Activated CD8-positive, alpha-beta memory T cell treated with anti-CD3 and anti-CD28 coated beads, Interleukin-2, amount 10 ng/mL, durations not matched to agents 7 days and 5 days (primary cell): ENCODE measurements around the gene RCSD1. TPM values are rescaled to one million over a fixed set of nuclear protein-coding genes. Genes with fewer than 3 reads are reported as not detected.
"Not testable (repeated sequence)": the region's sequence is repeated elsewhere in the genome, so short reads cannot be mapped to it uniquely, and the experiment has no call there.

Source experiments
- ATAC-seq: fragments of 150-1000 bp; cut with Tn5 transposase; one replicate; pipeline ENCODE4 v1.10.0; 2021; ENCODE audit warnings: moderate library complexity
- CTCF ChIA-PET: fragments of 350-600 bp; sonication (Branson Sonifier 250); formaldehyde crosslinking; loops from one replicate; lab custom pipeline; 2021; ENCODE audit warnings: antibody characterized with exemption; lab: Charles Lee
- DNase-seq: peaks from one replicate; pipeline ENCODE4 v3.0.0-alpha.2; 2020
- H3K27ac Mint-ChIP-seq: one replicate; pipeline ENCODE4 v1.8.0; 2021; ENCODE audit warnings: mild to moderate bottlenecking, mixed read lengths
- H3K27me3 Mint-ChIP-seq: one replicate; pipeline ENCODE4 v1.8.0; 2021; ENCODE audit warnings: mixed read lengths
- H3K36me3 Mint-ChIP-seq: one replicate; pipeline ENCODE4 v1.8.0; 2021; ENCODE audit warnings: mild to moderate bottlenecking, mixed read lengths
- H3K4me1 Mint-ChIP-seq: one replicate; pipeline ENCODE4 v1.8.0; 2021; ENCODE audit warnings: mixed read lengths
- H3K4me3 Mint-ChIP-seq: one replicate; pipeline ENCODE4 v1.8.0; 2021; ENCODE audit warnings: mild to moderate bottlenecking, moderate library complexity, mixed read lengths
- H3K9me3 Mint-ChIP-seq: one replicate; pipeline ENCODE4 v1.8.0; 2022; ENCODE audit warnings: low read depth, mixed read lengths
- total RNA-seq, 2 experiments: library from RNA; stranded (reverse); gene quantifications; one replicate each; pipeline ENCODE4 v1.2.3, GENCODE V29; 2021

The RCSD1 gene
- total RNA-seq, 2 experiments from 2014 or later, result 121 to 129 TPM

GRCh38 chr1:167602840-167603239 lies 27.2 kb upstream of the RCSD1 start:
- H3K4me3 Mint-ChIP-seq, result no peak overlapping the region
- H3K4me1 Mint-ChIP-seq, result peaks cover 38% of the 10 kb centered on the region
- H3K27me3 Mint-ChIP-seq, result no peaks in the 10 kb centered on the region
- peaks cover 16% of the 10 kb centered on the region for H3K36me3 Mint-ChIP-seq
- peaks cover 12% of the 10 kb centered on the region for H3K9me3 Mint-ChIP-seq
- CTCF ChIA-PET, result interaction anchor here (0.7 to 3.7 kb wide), 5 partner anchors 26 to 86 kb away, joined by 3 to 84 read pairs (median 7); no protein-coding TSS in a partner anchor
- H3K27ac Mint-ChIP-seq, result peak overlapping the region; percentile 20
- DNase-seq (no peak), ATAC-seq (no peak)

GRCh38 chr1:167605576-167605975 lies 24.5 kb upstream of the RCSD1 start:
- H3K36me3 Mint-ChIP-seq, result peaks cover 23% of the 10 kb centered on the region
- H3K27ac Mint-ChIP-seq, result no peak overlapping the region
- CTCF ChIA-PET, result interaction anchor here (0.5 to 1.4 kb wide), 3 partner anchors 22 to 567 kb away, joined by 3 to 4 read pairs (median 4); no protein-coding TSS in a partner anchor

GRCh38 chr1:167611983-167612382 lies 18.0 kb upstream of the RCSD1 start:
- no peak for DNase-seq
- no peak overlapping the region for H3K4me3 Mint-ChIP-seq
- peaks cover 35% of the 10 kb centered on the region for H3K36me3 Mint-ChIP-seq
- CTCF ChIA-PET, result no interaction called here
- no peak overlapping the region for H3K27ac Mint-ChIP-seq
- H3K27me3 Mint-ChIP-seq, result no peaks in the 10 kb centered on the region
- no peak for ATAC-seq
- H3K9me3 Mint-ChIP-seq, result peaks cover 4% of the 10 kb centered on the region
- peaks cover 13% of the 10 kb centered on the region for H3K4me1 Mint-ChIP-seq

More at GRCh38 chr1:167605576-167605975, 24.5 kb upstream of the RCSD1 start:
- DNase-seq, result no peak
- Mint-ChIP-seq H3K27me3 (no peaks in the 10 kb centered on the region), H3K4me1 (peaks cover 26% of the 10 kb centered on the region), H3K9me3 (peaks cover 12% of the 10 kb centered on the region), H3K4me3 (no peak overlapping the region)
- ATAC-seq, result no peak

DNA sequence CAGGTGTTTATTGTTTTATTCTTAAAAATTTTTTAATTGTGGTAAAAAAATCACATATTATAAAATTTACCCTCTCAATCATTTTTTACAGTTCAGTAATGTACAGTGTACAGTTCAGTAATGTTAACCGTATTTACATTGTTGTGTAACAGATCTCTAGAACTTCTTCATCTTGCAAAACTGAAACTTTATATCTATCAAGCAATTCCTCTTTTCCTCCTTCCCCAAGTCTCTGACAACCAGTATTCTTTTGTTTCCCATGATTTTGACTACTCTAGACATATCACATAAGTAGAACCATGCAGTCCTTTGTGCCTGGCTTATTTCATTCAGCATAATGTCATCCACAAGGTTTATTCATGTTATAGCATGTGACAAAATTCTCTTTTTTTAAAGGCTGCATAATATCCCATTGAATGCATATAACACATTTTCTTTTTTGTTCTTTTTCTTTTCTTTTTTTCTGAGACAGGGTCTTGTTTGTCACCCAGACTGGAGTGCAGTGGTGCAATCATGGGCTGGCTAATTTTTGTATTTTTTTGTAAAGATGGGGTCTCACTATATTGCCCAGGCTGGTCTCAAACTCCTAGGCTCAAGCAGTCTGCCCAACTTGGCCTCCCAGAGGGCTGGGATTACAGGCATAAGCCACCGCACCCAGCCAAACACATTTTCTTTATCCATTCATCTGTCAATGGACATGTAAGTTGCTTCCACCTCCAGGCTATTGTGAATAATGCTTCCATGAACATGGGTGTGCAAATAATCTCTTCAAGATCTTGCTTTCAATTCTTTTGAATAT lies 17.2 kb upstream of the RCSD1 start:
- H3K36me3 Mint-ChIP-seq, result peaks cover 30% of the 10 kb centered on the region
- no peak for DNase-seq
- no peaks in the 10 kb centered on the region for H3K27me3 Mint-ChIP-seq
- no peak overlapping the region for H3K4me3 Mint-ChIP-seq
- ATAC-seq, result no peak
- CTCF ChIA-PET, result no interaction called here
- no peak overlapping the region for H3K27ac Mint-ChIP-seq
- H3K9me3 Mint-ChIP-seq, result no peaks in the 10 kb centered on the region
- H3K4me1 Mint-ChIP-seq, result peaks cover 21% of the 10 kb centered on the region

- Mint-ChIP-seq H3K4me1 (peaks cover 33% of the 10 kb centered on the region), H3K36me3 (peaks cover 27% of the 10 kb centered on the region)
- CTCF ChIA-PET, result interaction anchor here (1.5 to 2.0 kb wide), 2 partner anchors 11 to 14 kb away, joined by 4 to 7 read pairs; no protein-coding TSS in a partner anchor
- not testable (repeated sequence) for H3K27me3 Mint-ChIP-seq, H3K27ac Mint-ChIP-seq, ATAC-seq, H3K4me3 Mint-ChIP-seq, DNase-seq, H3K9me3 Mint-ChIP-seq
Measured at GRCh38 chr1:167613984-167614383, 16.0 kb upstream of the RCSD1 start.

- Mint-ChIP-seq H3K36me3 (peaks cover 25% of the 10 kb centered on the region), H3K27ac (no peak overlapping the region), H3K9me3 (no peaks in the 10 kb centered on the region), H3K4me1 (peaks cover 35% of the 10 kb centered on the region), H3K27me3 (no peaks in the 10 kb centered on the region), H3K4me3 (no peak overlapping the region)
- no peak for DNase-seq
- CTCF ChIA-PET, result interaction anchor here (1.5 to 5.4 kb wide), 3 partner anchors 10 to 15 kb away, joined by 4 to 46 read pairs (median 7); partner anchors contain the start of gene RCSD1
- no peak for ATAC-seq
Measured at GRCh38 chr1:167614851-167615250, 15.2 kb upstream of the RCSD1 start.

GRCh38 chr1:167616521-167616920 lies 13.5 kb upstream of the RCSD1 start:
- H3K27ac Mint-ChIP-seq, result peak overlapping the region; percentile 89

DNA sequence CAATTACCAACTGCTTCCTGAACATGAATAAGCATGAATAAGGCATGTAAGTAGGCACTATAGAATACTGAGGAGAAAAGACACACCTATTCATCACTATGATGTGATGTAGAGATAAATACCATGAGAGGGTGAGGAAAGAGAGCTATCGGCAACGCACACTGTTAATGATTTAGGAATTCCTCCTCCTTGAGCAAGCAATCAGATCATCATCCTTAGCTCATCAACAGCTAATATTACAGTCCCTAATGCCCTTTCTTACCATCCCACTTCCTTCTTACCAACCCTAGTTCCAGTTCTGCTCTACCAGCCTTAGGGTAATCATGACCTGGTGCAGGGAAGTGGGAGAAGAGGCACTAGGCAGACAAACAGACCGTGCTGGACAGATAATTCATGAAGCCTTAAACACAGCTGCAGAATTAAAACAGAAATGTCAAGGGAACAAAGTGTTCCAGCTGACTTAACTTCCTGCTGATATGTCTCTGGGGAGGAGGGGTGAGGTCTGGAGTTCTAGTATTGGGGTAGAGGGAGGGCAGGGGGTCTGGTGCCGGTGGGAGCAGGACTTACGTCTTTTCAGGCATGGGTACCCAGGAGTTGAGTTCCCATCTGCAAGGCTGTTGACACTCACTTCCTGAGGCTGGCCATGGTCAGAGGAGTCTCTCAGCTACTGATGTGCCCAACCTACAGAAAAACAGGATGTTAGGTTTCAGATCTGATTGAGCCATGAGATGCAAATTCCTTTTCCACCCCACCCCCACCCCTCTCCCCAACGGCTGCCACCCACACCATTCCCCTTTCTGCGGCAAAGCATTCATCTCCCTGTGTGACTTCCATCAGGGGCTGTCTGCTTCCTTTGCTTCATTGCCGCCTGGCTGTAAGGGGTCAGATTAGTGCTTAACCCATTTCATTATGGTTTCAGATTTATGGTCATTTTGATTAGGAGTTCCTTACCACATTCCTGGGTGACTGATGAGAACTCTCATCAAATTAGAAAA lies 12.6 kb upstream of the RCSD1 start:
- Mint-ChIP-seq H3K27me3 (no peaks in the 10 kb centered on the region), H3K27ac (peak overlapping the region; percentile 89), H3K4me3 (peak overlapping the region; percentile 53), H3K9me3 (no peaks in the 10 kb centered on the region), H3K36me3 (peaks cover 24% of the 10 kb centered on the region), H3K4me1 (peaks cover 46% of the 10 kb centered on the region)
- ATAC-seq (peak; percentile 72), DNase-seq (peak; percentile 59)
- CTCF ChIA-PET, result interaction anchor here (0.6 to 5.4 kb wide), 7 partner anchors 12 to 104 kb away, joined by 3 to 46 read pairs (median 8); partner anchors contain the start of genes MPZL1 and RCSD1

More at GRCh38 chr1:167616521-167616920, 13.5 kb upstream of the RCSD1 start:
- CTCF ChIA-PET, result interaction anchor here (0.6 to 5.4 kb wide), 8 partner anchors 13 to 105 kb away, joined by 3 to 46 read pairs (median 4); partner anchors contain the start of genes MPZL1 and RCSD1
- H3K4me3 Mint-ChIP-seq, result peak overlapping the region; percentile 53
- H3K4me1 Mint-ChIP-seq, result peaks cover 44% of the 10 kb centered on the region
- H3K9me3 Mint-ChIP-seq, result no peaks in the 10 kb centered on the region
- H3K36me3 Mint-ChIP-seq, result peaks cover 25% of the 10 kb centered on the region
- DNase-seq (no peak), ATAC-seq (no peak)
- no peaks in the 10 kb centered on the region for H3K27me3 Mint-ChIP-seq

DNA sequence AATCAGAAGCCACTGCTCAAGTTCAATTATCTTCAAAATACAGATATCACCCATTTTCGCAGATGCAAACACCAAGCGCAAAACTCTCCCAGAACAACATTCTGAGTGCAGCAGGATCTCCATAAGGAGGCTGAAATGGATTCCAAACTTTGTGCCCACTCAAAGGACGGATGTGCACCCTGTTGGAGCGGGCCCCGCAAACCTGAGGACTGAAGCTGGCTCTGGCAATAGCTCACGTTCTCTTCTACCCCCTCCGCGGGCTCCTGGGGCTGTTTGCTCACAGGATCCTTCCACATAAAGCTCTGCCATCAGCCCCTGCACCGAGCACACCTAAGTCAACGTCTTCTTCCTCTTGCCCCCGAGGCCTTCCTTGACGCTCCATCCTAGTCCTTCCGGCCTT lies 11.7 kb upstream of the RCSD1 start:
- ATAC-seq, result no peak
- CTCF ChIA-PET, result interaction anchor here (2.7 to 5.4 kb wide), 2 partner anchors 11 to 18 kb away, joined by 14 to 46 read pairs; partner anchors contain the start of gene RCSD1
- peak; percentile 29 for DNase-seq
- Mint-ChIP-seq H3K4me3 (no peak overlapping the region), H3K9me3 (no peaks in the 10 kb centered on the region), H3K27ac (peak overlapping the region; percentile 89), H3K27me3 (no peaks in the 10 kb centered on the region), H3K36me3 (peaks cover 21% of the 10 kb centered on the region), H3K4me1 (peaks cover 48% of the 10 kb centered on the region)

DNA sequence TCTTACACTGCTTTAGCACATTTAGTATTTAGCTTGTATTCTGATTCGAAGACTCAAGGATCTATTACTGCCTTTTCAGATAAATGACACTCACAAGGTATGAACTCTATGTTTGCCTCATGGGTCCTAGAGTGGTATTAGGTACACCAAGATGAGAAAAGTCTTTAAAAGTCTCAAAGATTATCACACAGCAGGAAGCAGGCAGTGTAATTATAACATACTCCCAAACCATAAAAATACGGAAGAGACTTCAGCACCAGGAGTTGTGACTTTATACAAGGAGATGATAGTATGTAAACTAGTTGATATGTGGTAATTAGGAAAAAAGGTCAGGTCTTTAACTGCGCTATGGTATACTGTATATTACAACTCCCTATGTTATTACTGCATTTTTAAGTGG lies 11.2 kb upstream of the RCSD1 start:
- Mint-ChIP-seq H3K36me3 (peaks cover 21% of the 10 kb centered on the region), H3K9me3 (no peaks in the 10 kb centered on the region), H3K4me3 (no peak overlapping the region), H3K4me1 (peaks cover 48% of the 10 kb centered on the region), H3K27me3 (no peaks in the 10 kb centered on the region), H3K27ac (peak overlapping the region; percentile 89)
- ATAC-seq, result no peak
- CTCF ChIA-PET, result interaction anchor here (2.7 to 5.4 kb wide), 2 partner anchors 11 to 18 kb away, joined by 14 to 46 read pairs; partner anchors contain the start of gene RCSD1
- DNase-seq, result no peak

- Mint-ChIP-seq H3K4me3 (no peak overlapping the region), H3K4me1 (peaks cover 49% of the 10 kb centered on the region), H3K27me3 (no peaks in the 10 kb centered on the region), H3K9me3 (no peaks in the 10 kb centered on the region), H3K27ac (no peak overlapping the region), H3K36me3 (peaks cover 17% of the 10 kb centered on the region)
- ATAC-seq, result no peak
- DNase-seq, result peak; percentile 8
- CTCF ChIA-PET, result interaction anchor here (0.9 kb wide), 1 partner anchor 11 kb away, joined by 3 read pairs; no protein-coding TSS in a partner anchor
Measured at GRCh38 chr1:167620002-167620401, 10.0 kb upstream of the RCSD1 start.

DNA sequence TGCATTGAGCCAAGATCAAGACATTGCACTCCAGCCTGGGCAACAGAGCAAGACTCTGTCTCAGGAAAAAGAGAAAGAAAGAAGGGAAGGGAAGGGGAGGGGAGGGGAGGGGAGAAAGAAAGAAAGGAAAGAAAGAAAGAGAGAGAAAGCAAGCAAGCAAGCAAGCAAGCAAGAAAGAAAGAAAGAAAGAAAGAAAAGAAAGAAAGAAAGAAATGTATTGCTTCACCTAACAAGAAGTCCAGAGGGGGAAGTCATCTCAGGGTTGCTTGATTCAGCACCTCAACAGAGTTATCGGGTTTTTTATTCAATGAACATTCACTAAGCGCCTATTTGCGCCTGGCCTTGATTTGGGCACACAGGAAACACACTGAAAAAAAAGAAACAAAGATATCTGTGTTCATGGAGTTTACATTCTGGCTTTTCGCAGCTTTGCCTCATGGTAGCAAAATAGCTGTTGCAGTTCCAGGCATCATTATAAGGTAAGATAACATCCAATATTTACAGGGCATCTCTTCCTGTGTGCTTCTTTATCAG lies 8.2 kb upstream of the RCSD1 start:
- Mint-ChIP-seq H3K9me3 (peaks cover 8% of the 10 kb centered on the region), H3K27me3 (no peaks in the 10 kb centered on the region), H3K27ac (no peak overlapping the region), H3K36me3 (peaks cover 18% of the 10 kb centered on the region), H3K4me1 (peaks cover 56% of the 10 kb centered on the region), H3K4me3 (no peak overlapping the region)
- ATAC-seq, result no peak
- CTCF ChIA-PET, result interaction anchor here (0.7 to 1.3 kb wide), 3 partner anchors 11 to 93 kb away, joined by 3 to 4 read pairs (median 3); no protein-coding TSS in a partner anchor
- DNase-seq, result no peak
